GM12874 (cell line): ENCODE measurements around the gene TBC1D12.

Source experiments
- CTCF ChIP-seq: IDR thresholded peaks from 2 replicates; pipeline ENCODE4 v1.5.1; 2011; ENCODE audit warnings: low read depth, mild to moderate bottlenecking, control low read depth, low read length, moderate library complexity; ENCODE audit not compliant: insufficient read depth

Gene TBC1D12

DNA sequence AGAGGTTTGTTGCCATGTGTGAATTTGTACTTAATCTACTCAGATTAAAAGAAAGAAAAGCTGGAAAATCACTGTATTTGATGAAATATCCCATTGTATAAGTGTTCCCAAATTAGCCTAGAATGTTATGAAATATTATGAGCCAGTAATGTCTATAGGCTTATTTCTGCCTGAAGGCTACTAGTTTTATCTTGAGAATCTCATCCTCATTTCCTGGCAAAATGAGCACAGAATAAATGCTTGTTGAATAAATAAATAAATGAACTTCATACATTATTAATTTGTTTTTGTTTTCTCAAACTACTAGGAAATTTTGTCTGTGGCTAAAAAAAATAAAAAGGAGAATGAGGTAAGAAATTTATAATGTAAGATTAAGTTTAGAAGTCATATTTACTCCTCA lies 168.7 kb downstream of the TBC1D12 start:
- no peak for TF ChIP-seq CTCF

DNA sequence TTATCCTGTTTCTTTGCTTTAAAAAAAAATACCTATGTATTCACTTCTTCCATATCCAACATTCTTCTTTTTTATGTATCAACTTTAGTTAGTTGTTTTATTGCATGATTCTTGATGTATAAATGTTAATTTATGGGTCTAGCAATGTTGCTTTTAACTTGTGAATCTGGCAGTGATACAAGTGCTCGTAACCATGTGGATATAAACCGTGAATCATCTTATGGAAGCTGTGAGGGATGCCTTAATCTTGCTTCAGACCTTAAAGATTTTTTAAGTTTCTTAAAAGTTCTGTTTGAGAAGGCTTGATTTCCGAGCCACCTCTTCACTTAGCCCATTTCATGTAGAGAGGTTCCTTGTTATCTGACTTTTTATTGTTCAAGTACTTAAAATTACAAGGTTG lies 169.2 kb downstream of the TBC1D12 start:
- no peak for TF ChIP-seq CTCF

DNA sequence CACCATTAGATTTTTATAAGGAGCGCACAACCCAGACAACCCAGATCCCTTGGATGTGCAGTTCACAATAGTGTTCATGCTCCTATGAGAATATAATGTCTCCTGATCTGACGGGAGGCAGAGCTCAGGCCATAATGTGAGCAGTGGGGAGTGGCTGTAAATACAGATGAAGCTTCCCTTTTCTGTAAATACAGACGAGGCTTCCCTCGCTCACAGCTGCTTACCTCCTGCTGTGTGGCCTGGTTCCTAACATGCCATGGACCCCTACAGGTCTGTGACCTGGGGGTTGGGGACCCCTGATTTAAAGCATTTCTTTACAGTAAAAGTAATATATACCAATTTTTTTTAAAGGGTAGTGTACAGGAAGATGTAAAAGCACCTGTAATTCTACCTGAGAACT lies 176.4 kb downstream of the TBC1D12 start:
- no peak for TF ChIP-seq CTCF

DNA sequence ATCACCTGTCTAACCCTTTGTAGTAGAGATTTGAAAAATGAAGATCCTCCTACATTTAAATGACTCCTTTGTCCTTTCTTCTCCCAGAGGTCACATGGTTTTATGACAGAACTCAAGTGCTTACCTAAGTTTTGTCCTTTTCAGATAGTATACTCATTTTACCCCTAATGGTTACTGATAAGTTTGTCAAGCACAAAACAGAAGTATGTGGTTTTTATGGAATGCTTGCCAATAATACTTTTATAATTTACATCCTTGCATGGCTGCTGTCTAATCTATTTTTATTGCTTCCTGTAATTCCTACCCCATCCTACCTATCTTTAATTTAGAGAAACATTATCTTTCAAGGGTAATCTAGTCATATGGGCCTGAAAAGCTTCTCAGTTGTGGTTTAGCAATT lies 180.8 kb downstream of the TBC1D12 start:
- TF ChIP-seq CTCF = no peak
